ENCODE measurements around the gene PDHX. TPM values are rescaled to one million over a fixed set of nuclear protein-coding genes. Genes with fewer than 3 reads are reported as not detected.

PDHX gene
- polyA plus RNA-seq, 1 donor (not counting 4 experiments of a cell fraction or from before 2014, with no cell fraction given) = 28.5 TPM

DNA sequence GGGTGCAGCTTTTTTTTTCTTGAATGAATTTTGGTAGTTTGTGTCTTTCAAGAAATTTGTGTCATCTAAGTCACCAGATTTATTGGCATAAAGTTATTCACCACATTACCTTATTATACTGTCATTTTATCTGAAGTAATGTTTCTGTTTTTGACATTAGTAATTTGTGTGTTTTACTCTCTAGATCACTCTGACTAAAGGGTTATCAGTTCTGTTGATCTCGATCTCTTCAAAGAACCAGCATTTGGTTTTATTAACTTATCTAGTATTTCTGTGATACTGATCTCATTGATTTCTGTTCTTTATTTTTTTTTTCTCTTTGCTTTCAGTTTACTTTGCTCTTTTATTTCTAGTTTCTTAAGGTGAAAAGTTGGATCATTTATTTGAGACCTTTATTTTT, 55.5 kb downstream of the PDHX start:
- DNase-seq (ENCODE audit: low read depth, low spot score) (no peak), FAIRE-seq (no peak)
- TF ChIP-seq, protein P1, sequence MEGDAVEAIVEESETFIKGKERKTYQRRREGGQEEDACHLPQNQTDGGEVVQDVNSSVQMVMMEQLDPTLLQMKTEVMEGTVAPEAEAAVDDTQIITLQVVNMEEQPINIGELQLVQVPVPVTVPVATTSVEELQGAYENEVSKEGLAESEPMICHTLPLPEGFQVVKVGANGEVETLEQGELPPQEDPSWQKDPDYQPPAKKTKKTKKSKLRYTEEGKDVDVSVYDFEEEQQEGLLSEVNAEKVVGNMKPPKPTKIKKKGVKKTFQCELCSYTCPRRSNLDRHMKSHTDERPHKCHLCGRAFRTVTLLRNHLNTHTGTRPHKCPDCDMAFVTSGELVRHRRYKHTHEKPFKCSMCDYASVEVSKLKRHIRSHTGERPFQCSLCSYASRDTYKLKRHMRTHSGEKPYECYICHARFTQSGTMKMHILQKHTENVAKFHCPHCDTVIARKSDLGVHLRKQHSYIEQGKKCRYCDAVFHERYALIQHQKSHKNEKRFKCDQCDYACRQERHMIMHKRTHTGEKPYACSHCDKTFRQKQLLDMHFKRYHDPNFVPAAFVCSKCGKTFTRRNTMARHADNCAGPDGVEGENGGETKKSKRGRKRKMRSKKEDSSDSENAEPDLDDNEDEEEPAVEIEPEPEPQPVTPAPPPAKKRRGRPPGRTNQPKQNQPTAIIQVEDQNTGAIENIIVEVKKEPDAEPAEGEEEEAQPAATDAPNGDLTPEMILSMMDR (optimal IDR thresholded peaks at IDR 0.05 in 1 of 3, IDR thresholded peaks at IDR 0.05 in 1 of 3, conservative IDR thresholded peaks at IDR 0.05 in 1 of 3; ENCODE audit: extremely low read depth in 1 of 3, insufficient read depth in 2 of 3, low read length in 3 of 3) = no peak
- TF ChIP-seq EZH2 (IDR thresholded peaks at IDR 0.05; ENCODE audit: low read length) = no peak
- Histone ChIP-seq H3K4me2 (ENCODE audit: control insufficient read depth, extremely low read depth, insufficient read depth, low read depth, low read length) (no peak overlapping the region), H3K9ac (ENCODE audit: control insufficient read depth, extremely low read depth, insufficient read depth, low read length) (no peak overlapping the region), H3K4me1 (ENCODE audit: control insufficient read depth, extremely low read depth, insufficient read depth, low read length) (peaks cover 16% of the 10 kb centered on the region), H4K20me1 (ENCODE audit: control insufficient read depth, extremely low read depth, insufficient read depth, low read length) (no peaks in the 10 kb centered on the region), H3K36me3 (ENCODE audit: control insufficient read depth in 2 of 2, extremely low read depth in 1 of 2, insufficient read depth in 2 of 2, low read length in 2 of 2) (peaks cover 1 to 2% of the 10 kb centered on the region in 2 experiments), H3K9me1 (ENCODE audit: control insufficient read depth, extremely low read depth, insufficient read depth, low read length) (no peaks in the 10 kb centered on the region), H3K27me3 (ENCODE audit: control insufficient read depth, extremely low read depth, insufficient read depth, low read length) (no peaks in the 10 kb centered on the region), H3K4me3 (ENCODE audit: control insufficient read depth in 2 of 3, extremely low read depth in 1 of 3, insufficient read depth in 2 of 3, low read depth in 1 of 3, low read length in 3 of 3) (no peak overlapping the region), H3K9me3 (ENCODE audit: control insufficient read depth, low read depth, low read length) (no peaks in the 10 kb centered on the region), H3K27ac (ENCODE audit: control insufficient read depth, insufficient read depth, low read length) (no peak overlapping the region), H2AFZ (ENCODE audit: control insufficient read depth, low read length) (no peak overlapping the region), H3K79me2 (ENCODE audit: control insufficient read depth, insufficient read depth, low read length) (peaks cover 3% of the 10 kb centered on the region)
- dilution Hi-C loops (cut with MboI; ENCODE audit: extremely low pct_ligation_motif_present, low sequenced_read_pairs) = no loop called here

DNA sequence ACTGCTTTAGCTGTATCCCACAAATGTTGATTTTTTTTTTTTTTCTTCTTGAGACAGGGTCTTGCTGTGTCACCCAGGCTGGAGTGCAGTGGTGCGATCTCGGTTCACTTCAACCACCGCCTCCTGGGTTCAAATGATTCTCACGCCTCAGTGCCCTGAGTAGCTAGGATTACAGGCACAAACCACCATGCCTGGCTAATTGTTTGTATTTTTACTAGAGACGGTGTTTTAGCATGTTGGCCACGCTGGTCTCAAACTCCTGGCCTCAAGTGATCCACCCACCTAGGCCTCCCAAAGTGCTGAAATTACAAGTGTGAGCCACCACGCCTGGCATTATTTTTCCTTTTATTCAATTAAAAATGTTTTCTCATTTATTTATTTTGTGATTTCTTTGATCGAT, 55.9 kb downstream of the PDHX start:
- no peaks in the 10 kb centered on the region for H3K27me3 ChIP-seq (ENCODE audit: control insufficient read depth, extremely low read depth, insufficient read depth, low read length)
- no peak overlapping the region for H3K4me2 ChIP-seq (ENCODE audit: control insufficient read depth, extremely low read depth, insufficient read depth, low read depth, low read length)
- peaks cover 1 to 2% of the 10 kb centered on the region in 2 experiments for H3K36me3 ChIP-seq (ENCODE audit: control insufficient read depth in 2 of 2, extremely low read depth in 1 of 2, insufficient read depth in 2 of 2, low read length in 2 of 2)
- peaks cover 18% of the 10 kb centered on the region for H3K4me1 ChIP-seq (ENCODE audit: control insufficient read depth, extremely low read depth, insufficient read depth, low read length)
- H3K9me3 ChIP-seq (ENCODE audit: control insufficient read depth, low read depth, low read length) = no peaks in the 10 kb centered on the region
- no peak for DNase-seq (ENCODE audit: low read depth, low spot score)
- dilution Hi-C loops (cut with MboI; ENCODE audit: extremely low pct_ligation_motif_present, low sequenced_read_pairs) = no loop called here
- H3K27ac ChIP-seq (ENCODE audit: control insufficient read depth, insufficient read depth, low read length) = no peak overlapping the region
- no peak for FAIRE-seq
- no peaks in the 10 kb centered on the region for H4K20me1 ChIP-seq (ENCODE audit: control insufficient read depth, extremely low read depth, insufficient read depth, low read length)
- no peaks in the 10 kb centered on the region for H3K9me1 ChIP-seq (ENCODE audit: control insufficient read depth, extremely low read depth, insufficient read depth, low read length)
- TF ChIP-seq, protein P1 (optimal IDR thresholded peaks at IDR 0.05 in 1 of 3, IDR thresholded peaks at IDR 0.05 in 1 of 3, conservative IDR thresholded peaks at IDR 0.05 in 1 of 3; ENCODE audit: extremely low read depth in 1 of 3, insufficient read depth in 2 of 3, low read length in 3 of 3) = no peak
- TF ChIP-seq EZH2 (IDR thresholded peaks at IDR 0.05; ENCODE audit: low read length) = no peak
- no peak overlapping the region for H2AFZ ChIP-seq (ENCODE audit: control insufficient read depth, low read length)
- H3K4me3 ChIP-seq (ENCODE audit: control insufficient read depth in 2 of 3, extremely low read depth in 1 of 3, insufficient read depth in 2 of 3, low read depth in 1 of 3, low read length in 3 of 3) = no peak overlapping the region
- H3K79me2 ChIP-seq (ENCODE audit: control insufficient read depth, insufficient read depth, low read length) = peaks cover 3% of the 10 kb centered on the region
- no peak overlapping the region for H3K9ac ChIP-seq (ENCODE audit: control insufficient read depth, extremely low read depth, insufficient read depth, low read length)

All from keratinocyte (primary cell).